Putamen (tissue), 1 donor: Measurements from ENCODE around the gene PLCG2.
"Not testable (repeated sequence)": the region's sequence is repeated elsewhere in the genome, so short reads cannot be mapped to it uniquely, and the experiment has no call there.

Experiments used
- DNase-seq: peaks from one replicate; pipeline ENCODE4 v3.0.0-alpha.2; 2016; ENCODE audit warnings: low spot score

PLCG2 gene

DNA sequence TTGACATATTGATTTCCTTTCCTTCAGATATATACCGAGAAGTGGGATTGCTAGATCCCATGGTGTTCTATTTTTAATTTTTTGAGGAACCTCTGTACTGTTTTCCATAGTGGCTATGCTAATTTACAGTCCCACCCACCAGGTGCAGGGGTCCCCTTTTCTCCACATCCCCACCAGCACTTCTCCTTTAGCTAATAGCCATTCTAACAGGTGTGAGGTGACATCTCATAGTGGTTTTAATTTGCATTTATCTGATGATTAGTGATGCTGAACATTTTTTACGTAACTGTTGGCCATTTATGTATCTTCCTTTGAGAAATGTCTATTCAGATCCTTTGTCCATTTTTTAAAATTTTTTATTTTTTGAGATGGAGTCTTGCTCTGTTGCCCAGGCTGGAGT lies 138.3 kb downstream of the PLCG2 start:
- DNase-seq = no peak

DNA sequence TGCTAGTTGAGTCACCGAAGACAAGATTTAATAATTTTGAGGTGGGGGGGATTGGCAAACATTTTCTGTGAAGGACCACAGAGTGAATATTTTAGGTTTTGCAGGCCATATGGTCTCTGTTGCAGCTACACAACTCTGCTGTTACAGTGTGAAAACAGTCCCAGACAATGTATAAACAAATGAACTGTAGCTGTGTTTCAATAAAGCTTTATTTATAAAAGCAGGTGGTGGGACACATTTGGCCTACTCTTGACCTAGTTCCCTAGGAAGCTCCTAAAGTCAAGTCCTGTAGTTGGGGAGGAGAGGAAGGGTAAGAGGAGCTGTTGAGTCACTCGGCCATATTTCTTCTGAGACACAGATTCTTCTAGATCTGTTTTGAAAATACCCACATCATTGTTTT lies 139.8 kb downstream of the PLCG2 start:
- DNase-seq = no peak

DNA sequence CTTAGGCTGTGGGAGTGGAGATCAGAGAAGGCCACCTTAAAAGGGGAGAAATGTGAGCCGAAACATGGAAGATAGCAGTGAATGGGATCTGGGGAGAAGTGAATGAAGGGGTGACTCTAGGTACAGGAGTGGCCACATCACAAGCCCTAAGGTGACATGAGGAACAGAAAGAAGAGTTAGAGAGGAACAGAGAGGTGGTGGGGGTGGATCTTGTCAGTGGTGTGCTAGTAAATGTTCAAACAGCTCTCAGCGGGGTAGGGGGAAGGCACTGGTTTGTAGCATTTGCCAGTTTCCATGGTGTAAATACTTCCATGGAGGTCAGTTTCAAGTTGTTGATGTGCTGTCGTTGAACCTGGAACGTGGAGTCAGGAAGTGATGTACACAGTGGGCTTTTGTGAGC lies 141.4 kb downstream of the PLCG2 start:
- DNase-seq = no peak

DNA sequence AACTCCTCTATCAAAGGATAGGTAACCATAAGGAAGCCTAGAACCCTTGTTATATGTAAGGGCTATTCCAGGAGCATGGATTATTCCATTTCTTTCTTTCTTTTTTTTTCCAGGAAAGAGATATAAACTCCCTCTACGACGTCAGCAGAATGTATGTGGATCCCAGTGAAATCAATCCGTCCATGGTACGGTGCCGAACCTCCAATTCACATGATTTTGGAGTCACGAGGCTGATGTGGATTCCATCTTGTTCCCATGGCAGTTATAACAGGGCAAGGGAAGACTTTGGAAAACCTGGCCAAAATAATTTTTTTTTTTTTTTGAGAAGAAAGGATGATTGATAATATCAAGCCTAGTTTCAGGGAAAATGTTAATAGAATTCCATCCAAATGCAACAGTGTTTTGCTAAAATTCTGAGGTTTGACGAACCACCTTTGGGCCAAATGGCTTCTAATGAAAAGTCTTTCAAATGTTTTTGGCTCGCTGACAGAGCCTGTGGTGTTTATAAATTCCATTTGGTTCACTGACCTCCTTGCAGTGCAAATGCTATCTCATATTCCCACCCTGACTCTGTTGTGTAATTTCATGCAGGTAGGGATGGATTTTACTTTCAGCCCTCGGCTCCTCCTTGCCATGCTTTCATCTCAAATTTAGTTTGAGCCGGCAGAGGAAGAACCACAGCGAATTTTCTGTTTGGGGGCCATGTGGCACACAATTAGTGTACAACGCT lies 142.2 kb downstream of the PLCG2 start:
- DNase-seq = no peak

DNA sequence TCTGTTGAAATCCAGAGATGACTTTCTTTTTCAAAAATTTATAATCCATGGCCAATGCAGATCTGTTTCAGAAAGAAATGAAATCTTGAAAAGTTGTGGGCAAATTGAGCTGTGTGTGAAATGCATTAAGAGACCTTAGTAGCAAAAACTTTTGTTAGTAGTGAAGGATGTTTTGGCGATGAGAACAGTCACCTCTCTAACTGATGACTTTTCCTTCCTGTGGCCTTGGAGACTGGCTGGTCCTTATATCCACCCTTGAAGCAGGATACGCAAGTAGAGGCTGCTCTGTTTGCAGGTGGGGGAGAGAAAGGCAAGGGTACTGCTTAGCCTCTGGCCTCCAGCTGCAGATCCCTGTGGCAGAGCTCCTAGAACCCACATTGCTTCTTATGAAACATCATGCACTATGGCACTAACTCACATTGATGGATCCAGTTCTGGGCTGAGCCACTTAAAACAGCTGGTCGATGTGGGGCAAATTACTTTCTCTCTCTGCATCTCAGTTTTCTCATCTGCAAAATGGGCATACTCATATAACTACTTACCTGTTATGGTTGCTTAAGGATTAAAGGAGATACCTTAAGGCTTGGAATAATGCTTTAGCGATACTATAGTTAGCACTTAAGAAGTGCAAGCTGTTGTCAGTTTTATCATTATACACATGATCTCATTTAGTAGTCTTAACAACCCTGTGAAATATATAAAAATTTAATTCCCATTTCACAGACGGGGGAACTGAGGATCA lies 142.9 kb downstream of the PLCG2 start:
- no peak for DNase-seq

DNA sequence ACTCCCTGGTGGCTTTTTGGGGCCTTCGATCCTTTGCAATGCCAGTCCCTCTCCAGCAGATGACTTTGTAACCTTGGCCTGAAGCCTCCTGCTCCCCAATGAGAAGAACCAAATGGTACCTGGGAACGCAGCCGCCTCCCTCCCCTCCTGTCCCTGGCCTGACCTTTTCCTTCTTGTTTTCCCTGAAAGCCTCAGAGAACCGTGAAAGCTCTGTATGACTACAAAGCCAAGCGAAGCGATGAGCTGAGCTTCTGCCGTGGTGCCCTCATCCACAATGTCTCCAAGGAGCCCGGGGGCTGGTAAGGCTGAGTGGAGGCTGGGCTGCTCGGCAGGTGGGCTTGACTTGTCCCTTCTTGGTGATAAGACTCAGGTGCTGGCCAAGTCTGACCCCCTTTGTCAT lies 144.2 kb downstream of the PLCG2 start:
- DNase-seq = no peak

DNA sequence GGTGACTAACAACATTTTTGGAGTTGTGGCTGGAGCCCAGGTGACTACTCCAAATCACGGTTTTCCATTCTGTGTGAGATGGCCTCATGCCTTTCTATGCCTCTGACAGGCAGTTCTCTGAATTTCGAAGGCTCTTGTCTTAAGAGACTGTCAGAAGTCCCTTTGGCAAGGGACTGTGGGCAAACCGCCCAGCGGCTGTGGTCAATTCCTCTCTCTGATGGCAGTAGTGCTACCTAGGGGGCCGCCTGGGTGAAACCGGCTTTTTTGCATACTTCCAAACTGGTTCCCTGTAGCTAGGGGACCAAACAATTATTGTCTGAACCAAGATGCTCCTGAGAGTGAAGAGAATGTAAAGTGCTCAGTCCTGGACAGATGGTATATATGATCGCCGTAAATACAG lies 145.9 kb downstream of the PLCG2 start:
- DNase-seq = no peak

DNA sequence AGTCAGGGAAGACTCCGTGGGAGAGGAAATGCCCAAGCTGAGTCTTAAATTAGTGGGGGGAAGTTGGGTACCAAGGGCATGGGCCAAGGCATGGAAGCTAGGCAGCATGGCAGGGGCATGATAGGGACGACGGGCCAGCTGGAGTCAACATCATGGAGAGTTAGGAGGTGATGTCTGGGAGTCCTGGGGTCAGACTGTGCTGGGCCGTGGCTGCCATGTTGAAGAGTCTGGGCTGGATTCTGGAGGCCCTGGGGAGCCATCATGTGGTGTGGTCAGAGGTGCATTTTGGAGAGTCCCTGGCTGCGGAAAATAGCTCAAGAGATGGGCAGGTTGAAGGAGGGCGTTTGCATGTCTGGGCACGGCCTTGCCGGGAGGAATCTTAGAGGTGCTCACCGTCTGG lies 146.9 kb downstream of the PLCG2 start:
- DNase-seq = no peak

DNA sequence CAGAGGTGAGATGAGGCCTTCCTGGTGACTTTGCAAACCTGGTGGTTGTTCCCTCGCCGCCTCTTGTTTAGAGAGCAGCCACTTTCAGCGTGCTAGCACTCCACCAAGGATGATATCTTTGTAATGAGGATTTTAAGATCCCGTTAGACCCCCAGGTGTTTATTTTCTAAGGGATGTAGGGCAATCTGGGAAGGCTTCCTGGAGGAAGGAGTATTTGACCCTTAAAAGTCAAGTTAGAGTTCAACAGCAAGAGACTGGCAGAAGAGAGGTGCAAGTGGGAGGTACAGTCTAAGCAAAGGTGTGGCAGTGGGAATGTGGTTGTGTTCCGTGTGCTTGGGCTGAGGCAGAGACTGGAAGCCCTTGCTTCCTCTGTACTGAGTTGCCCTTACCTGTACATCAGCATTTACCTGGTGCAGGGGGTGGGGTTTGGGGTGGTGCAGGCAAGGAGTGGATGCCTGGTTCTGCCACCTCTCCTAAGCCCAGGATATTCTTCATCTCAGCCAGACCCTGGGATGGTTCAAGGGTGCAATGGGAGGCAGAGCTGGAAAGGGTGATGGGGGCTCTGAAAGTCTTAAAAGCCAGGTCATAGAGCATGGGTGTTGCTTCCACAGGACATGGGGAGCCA lies 148.6 kb downstream of the PLCG2 start:
- no peak for DNase-seq

DNA sequence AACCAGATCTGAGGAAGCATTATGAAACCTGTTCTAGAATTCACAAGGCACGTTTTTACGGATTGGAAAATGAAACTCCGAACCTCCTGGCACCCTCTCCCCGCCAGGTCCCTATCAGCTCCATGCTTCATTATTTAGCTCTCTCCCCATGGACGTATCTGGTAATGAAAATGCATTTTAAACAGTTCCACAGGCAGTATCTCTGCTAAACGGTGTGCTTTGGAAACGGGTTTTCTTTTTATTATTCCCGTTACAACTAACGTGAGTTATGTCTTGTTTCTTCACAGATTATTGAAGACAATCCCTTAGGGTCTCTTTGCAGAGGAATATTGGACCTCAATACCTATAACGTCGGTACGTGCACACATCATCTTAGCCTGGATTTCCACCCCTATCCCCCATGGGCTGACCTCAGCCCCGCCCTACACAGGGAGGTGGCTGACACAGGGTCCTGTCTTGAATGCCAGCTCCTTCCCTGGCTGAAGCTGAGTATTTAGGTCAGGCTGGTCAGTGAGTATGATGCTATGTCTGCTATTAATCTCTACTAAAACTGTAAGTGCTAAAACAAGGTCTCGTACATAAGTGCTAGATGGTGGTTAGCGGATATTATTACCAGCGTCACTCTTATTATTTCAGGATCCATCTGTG lies 149.3 kb downstream of the PLCG2 start:
- no peak for DNase-seq

DNA sequence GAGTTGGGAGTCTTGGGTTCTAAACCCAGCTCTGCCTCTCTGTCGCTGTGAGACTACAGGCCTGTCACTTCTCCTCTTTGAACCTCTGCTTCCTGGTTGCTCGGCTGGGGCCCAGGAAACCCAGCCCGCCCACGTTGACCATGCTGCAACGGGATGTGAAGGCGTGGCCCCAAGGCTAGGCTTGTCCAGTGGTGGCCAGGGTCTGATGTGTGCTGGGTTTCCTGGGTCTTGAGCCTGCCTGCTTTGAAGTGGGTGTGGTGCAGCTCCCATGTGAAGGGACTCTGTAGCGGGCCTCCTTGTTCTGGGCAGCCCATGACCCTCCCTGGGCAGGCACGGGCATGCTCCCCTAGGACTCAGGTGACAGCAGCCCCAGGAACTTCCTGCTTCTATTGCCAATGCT lies 149.9 kb downstream of the PLCG2 start:
- DNase-seq = no peak

DNA sequence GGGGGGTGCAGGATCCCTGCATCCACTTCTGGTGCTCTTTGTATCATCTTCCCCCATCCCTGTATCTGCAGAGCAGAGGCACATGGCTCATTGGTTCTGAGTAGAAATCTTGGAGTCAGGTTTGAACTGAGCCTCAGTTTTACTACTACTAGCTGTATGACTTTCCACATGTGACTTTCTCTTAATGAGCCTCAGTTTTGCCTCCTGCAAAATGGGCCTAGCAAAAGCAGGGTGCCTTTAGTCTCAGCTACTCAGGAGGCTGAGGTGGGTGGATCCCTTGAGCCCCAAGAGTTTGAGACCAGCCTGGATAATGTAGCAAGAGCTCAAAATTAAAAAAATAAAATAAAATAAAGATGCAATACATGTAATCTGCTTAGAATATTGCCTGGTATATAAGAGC lies 150.8 kb downstream of the PLCG2 start:
- no peak for DNase-seq

DNA sequence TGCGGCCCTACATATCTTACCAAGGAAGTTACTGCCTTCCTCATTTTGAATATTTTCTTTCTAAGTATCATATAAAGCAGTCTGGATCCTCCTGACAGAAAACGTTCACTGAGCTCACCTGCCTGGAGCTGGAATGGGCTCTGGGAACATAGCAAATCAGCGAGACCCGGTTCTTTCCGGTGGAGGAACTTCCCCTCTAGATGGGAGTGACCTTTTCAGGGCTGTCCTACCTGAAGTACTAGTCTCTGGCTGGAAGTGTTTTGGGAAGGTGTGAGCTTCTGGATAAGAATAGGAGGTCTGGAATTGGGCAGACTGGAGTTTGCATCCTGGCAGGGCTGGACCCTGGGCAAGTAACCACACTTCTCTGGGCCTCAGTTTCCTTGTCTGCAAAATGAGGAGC lies 152.8 kb downstream of the PLCG2 start:
- DNase-seq = no peak

DNA sequence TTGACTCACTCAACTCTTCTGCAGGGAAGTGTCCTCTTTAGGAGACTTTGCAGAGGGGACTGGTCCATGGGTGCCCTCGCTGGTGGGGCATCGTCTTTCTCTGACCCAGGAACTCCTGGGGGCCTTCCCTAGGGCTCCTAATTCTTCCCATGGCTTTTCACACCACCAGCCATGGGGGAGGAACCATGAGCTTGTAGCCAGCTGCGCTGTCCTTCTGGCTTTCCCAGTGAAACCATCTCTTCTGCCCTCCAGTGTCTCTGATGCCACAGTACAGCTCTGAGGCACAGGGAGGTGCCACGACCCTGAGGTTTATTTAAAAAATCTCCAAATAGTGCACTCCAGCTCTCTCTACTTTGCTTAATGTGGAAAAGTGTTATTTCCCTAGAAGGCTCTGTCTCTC lies 153.6 kb downstream of the PLCG2 start:
- no peak for DNase-seq

DNA sequence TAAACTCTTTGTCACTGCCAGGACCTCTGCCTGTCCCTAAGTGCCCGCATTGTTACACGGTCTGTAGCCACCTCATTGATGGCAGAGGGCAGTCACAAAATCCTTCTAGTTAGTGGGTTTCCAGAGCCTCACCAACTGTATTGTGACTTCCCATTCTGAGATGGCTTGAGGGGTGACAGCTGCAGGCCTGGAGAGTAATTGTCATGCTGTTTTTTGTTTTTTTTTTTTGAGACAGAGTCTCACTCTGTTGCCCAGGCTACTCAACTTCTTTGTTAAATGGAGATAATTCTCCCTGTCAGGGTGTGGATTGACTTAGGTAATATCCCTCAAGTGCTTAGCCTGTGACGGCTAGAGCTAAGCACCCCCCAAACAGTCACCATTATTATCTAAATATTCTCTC lies 154.3 kb downstream of the PLCG2 start:
- no peak for DNase-seq

DNA sequence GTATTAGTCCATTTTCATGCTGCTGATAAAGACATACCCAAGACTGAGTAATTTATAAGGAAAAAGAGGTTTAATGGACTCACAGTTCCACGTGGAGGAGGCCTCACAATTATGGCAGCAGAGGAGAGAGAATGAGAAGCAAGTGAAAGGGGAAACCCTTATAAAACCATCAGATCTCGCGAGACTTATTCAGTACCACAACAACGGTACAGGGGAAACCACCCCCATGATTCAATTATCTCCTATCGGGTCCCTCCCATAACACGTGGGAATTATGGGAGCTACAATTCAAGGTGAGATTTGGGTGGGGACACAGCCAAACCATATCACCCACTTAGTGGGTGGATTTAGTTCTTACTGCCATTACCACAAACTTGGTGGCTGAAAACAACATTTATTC lies 155.6 kb downstream of the PLCG2 start:
- not testable (repeated sequence) for DNase-seq

DNA sequence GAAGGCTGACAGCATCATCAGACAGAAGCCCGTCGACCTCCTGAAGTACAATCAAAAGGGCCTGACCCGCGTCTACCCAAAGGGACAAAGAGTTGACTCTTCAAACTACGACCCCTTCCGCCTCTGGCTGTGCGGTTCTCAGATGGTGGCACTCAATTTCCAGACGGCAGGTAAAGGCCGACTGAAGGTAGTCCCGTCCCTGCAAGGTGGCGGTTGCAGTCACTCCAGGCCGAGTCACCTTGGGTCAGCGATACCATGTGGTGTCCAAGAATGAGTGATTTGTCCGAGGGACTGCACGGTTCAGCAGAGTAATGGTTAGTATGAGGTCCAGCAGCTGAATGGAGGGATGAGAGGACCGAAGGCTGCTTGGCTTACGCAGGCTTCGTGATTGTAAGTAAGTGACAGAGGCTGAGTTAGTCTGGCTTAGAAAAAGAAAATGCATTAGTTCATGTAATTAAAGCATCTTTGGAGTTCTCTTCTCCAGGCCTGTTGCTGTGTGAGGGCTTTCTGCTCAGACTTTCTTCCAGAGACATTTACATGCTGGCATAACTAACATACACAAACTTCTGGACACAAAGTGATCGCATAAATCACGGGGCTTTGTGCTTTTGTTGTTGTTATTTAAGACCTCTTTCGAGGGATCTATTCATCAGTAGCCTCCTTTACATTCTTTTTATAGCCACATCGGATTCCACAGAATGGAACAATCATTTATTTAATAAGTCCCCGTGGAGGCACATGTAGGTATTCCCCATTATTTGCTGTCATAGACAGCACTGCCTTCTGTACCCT lies 157.3 kb downstream of the PLCG2 start:
- no peak for DNase-seq

DNA sequence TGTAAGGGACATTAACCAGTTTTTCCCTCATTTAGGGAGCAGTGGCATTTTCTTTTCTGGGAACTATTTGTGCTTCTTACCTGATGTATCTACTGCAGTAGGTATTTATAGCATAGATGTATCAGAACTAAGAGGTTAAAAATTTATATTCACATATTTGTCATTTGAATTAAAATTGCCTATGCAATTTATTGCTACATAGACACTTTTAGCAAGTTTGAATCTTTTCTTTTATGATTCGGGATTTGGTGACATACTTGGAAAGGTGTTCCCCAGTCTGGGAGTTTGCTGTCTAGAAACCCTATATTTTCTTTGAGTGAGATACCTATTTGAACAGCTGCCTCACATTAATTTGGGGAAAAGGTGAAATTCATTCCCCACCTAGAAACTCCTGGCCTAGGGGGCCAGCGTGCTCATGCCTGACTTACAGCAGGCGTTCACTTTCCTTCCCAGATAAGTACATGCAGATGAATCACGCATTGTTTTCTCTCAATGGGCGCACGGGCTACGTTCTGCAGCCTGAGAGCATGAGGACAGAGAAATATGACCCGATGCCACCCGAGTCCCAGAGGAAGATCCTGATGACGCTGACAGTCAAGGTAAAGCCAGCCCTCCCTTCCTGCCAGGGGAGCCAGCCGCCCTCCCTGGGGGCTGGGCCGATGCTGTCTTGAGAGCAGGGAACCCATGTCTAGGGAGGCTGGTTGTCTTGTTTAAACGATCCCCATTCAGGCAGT lies 158.4 kb downstream of the PLCG2 start:
- DNase-seq = no peak

DNA sequence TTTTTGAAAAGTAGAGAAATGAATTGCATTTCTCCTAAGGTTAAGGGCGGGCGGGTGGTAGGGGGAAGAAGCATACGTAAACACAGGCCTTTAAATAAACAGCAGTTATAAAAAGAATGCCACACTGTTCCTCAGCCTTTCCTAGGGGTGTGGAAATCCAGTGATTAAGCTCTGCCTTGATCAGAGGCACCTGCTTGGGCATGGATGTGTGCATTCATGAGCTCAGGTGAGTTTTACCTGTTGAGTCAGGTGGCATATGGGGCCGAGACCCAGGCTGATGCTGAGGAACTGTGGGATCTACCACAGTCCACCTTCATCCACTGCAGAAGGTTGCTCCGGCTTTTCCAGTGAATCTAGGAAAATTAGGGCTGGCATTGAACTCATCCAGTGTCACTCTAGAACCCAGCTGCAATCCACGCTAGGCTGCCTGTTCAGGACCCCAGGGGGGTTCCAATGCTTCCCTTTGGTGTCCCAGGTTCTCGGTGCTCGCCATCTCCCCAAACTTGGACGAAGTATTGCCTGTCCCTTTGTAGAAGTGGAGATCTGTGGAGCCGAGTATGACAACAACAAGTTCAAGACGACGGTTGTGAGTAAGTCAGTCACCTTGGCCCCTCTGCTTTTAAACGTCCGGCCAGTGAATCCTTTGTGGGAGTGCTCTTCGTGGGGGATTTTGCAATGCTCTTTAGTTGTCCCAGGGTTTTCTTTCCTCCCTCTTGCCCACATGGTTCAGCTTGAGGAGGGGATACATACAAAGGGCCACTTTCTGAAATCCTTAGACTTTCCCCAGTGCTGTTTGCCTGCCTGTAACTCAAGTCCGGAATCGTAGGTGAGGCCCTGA lies 159.5 kb downstream of the PLCG2 start:
- DNase-seq = no peak
